Activated CD8-positive, alpha-beta T cell treated with anti-CD3 and anti-CD28 coated beads, Interleukin-2, amount 10 ng/mL, durations not matched to agents 7 days and 5 days (primary cell): ENCODE data around the gene AUP1. TPM values are rescaled to one million over a fixed set of nuclear protein-coding genes. Genes with fewer than 3 reads are reported as not detected.

ENCODE experiments used
- ATAC-seq: fragments of 150-1000 bp; cut with Tn5 transposase; one replicate; pipeline ENCODE4 v1.10.0; 2021; ENCODE audit warnings: moderate library complexity
- CTCF ChIA-PET: fragments of 350-600 bp; sonication (Branson Sonifier 250); formaldehyde crosslinking; loops from one replicate; lab custom pipeline; 2021; ENCODE audit warnings: antibody characterized with exemption; lab: Charles Lee
- POLR2A ChIA-PET: fragments of 350-600 bp; sonication (Branson Sonifier 250); formaldehyde crosslinking; loops from one replicate; lab custom pipeline; 2021; ENCODE audit warnings: antibody characterized with exemption; lab: Charles Lee
- DNase-seq: peaks from one replicate; pipeline ENCODE4 v3.0.0-alpha.2; 2020
- H3K27ac Mint-ChIP-seq: one replicate; pipeline ENCODE4 v1.8.0; 2021; ENCODE audit warnings: mild to moderate bottlenecking, mixed read lengths
- H3K27me3 Mint-ChIP-seq: one replicate; pipeline ENCODE4 v1.8.0; 2021; ENCODE audit warnings: low read depth, mixed read lengths
- H3K36me3 Mint-ChIP-seq: one replicate; pipeline ENCODE4 v1.8.0; 2021; ENCODE audit warnings: low read depth, mixed read lengths
- H3K4me1 Mint-ChIP-seq: one replicate; pipeline ENCODE4 v1.8.0; 2021; ENCODE audit warnings: low read depth, mixed read lengths
- H3K4me3 Mint-ChIP-seq: one replicate; pipeline ENCODE4 v1.8.0; 2021; ENCODE audit warnings: mild to moderate bottlenecking, mixed read lengths
- H3K9me3 Mint-ChIP-seq: one replicate; pipeline ENCODE4 v1.8.0; 2022; ENCODE audit warnings: mixed read lengths; ENCODE audit not compliant: insufficient read depth
- total RNA-seq, 2 experiments: library from RNA; stranded (reverse); gene quantifications; one replicate each; pipeline ENCODE4 v1.2.3, GENCODE V29; 2021

The AUP1 gene
- total RNA-seq, 2 experiments from 2014 or later, result 119 to 123 TPM

DNA sequence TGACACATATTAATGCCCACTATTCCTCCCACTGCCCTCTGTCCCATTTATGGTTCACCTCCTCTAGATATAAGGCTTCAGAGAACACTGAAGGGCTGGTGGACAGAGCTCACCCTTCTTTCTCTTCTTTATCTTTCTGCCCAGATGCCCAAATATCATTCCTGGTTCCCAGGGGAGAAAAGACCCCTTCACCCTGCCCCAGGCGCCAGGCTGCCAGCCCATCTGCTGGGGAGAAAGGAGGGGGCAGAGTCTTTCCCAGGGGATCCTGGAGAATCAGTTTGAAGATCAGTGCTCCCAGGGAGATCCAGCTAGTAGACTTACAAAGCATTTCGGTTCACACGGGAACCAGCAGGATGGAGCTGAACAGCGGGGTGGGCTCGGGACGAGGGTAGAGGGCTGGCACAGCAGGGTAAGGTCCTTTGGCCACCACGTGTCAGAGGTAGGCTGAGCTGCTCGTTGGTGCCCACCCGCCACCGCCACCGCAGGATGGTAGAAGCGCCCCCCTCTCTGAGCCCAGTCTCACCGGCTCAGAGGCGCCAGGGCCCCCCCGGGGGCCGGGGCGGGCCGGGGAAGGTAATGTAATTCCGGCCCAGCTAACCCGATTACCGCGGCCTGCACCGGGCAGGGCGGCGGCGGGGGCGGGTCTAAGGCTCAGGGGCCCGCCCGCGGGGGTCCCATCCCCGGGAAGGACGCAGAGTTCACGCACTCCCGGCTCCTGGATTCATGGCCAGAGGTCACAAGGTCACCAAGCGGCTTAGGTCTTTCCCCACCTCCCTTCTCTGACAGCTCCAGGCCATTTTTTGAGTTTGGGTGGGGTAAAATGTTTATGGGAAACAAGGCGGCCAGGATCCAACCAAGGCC lies 16.5 kb downstream of the AUP1 start:
- DNase-seq, result no peak
- ATAC-seq, result no peak
- ChIA-PET CTCF (interaction anchor here (0.7 to 1.7 kb wide), 4 partner anchors 10 to 75 kb away, joined by 3 to 5 read pairs (median 4); no protein-coding TSS in a partner anchor), POLR2A (interaction anchor here (1.0 to 1.7 kb wide), 2 partner anchors 17 to 32 kb away, joined by 4 read pairs; partner anchors contain the start of genes AUP1 and HTRA2)
- no peaks in the 10 kb centered on the region for H3K9me3 Mint-ChIP-seq
- no peak overlapping the region for H3K4me3 Mint-ChIP-seq
- H3K27ac Mint-ChIP-seq, result no peak overlapping the region
- H3K27me3 Mint-ChIP-seq, result peaks cover 69% of the 10 kb centered on the region
- peaks cover 6% of the 10 kb centered on the region for H3K36me3 Mint-ChIP-seq
- peaks cover 35% of the 10 kb centered on the region for H3K4me1 Mint-ChIP-seq

DNA sequence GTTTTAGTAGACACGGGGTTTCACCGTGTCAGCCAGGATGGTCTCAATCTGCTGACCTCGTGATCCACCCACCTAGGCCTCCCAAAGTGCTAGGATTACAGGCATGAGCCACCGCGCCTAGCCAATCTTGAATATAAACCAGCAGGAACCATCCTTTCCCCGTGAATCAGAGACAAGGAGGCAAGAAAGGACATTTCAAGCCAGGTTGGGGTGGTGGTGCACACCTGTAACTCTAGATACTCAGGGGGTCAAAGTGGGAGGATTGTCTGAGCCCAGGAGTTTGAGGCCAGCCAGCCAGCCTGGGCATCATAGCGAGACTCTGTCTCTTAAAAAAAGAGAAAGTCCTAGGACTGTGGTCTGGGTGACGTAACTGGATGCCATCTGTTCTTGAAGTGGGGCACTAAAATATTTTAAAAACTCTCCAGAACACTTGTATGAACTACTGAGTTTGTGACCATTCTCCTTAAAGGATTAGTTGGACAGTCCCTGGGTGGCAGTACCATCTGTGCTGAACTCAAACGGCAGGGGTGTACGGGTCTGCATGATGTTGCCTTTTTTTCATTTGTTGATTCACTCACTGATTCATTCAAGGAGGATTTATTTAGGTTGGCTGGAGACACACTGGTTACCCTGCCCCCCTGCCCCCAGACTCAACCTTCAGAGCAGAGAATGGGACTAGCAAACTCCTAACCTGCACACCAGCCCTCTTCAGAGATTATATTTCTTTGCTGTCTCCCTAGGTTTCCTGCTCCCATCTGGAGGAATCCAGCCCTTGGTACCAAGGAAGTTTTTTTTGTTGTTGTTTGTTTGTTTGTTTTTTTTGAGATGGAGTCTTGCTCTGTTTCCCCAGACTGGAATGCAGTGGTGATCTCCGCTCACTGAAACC lies 18.2 kb downstream of the AUP1 start:
- H3K9me3 Mint-ChIP-seq, result no peaks in the 10 kb centered on the region
- DNase-seq (no peak), ATAC-seq (no peak)
- peaks cover 17% of the 10 kb centered on the region for H3K36me3 Mint-ChIP-seq
- peaks cover 40% of the 10 kb centered on the region for H3K4me1 Mint-ChIP-seq
- H3K4me3 Mint-ChIP-seq, result no peak overlapping the region
- no peak overlapping the region for H3K27ac Mint-ChIP-seq
- POLR2A ChIA-PET, result interaction anchor here (1.5 kb wide), 1 partner anchor 18 kb away, joined by 6 read pairs; the partner anchor contains the start of genes AUP1 and HTRA2
- CTCF ChIA-PET, result interaction anchor here (1.2 to 5.1 kb wide), 4 partner anchors 11 to 77 kb away, joined by 4 to 43 read pairs (median 4); no protein-coding TSS in a partner anchor
- H3K27me3 Mint-ChIP-seq, result peaks cover 55% of the 10 kb centered on the region

- no peak overlapping the region for H3K27ac Mint-ChIP-seq
- ATAC-seq (no peak), DNase-seq (no peak)
- H3K36me3 Mint-ChIP-seq, result peaks cover 23% of the 10 kb centered on the region
- no peak overlapping the region for H3K4me3 Mint-ChIP-seq
- H3K9me3 Mint-ChIP-seq, result no peaks in the 10 kb centered on the region
- peaks cover 43% of the 10 kb centered on the region for H3K4me1 Mint-ChIP-seq
- peaks cover 48% of the 10 kb centered on the region for H3K27me3 Mint-ChIP-seq
- ChIA-PET POLR2A (interaction anchor here (1.2 to 1.5 kb wide), 4 partner anchors 9 to 29 kb away, joined by 3 to 6 read pairs (median 4); partner anchors contain the start of genes AUP1, HTRA2 and LBX2), CTCF (interaction anchor here (1.2 to 5.1 kb wide), 5 partner anchors 12 to 77 kb away, joined by 4 to 43 read pairs (median 4); partner anchors contain the start of genes AUP1, CCDC142, HTRA2 and TTC31)
These were observed 19.2 kb downstream of the AUP1 start for GRCh38 chr2:74510272-74510671.

DNA sequence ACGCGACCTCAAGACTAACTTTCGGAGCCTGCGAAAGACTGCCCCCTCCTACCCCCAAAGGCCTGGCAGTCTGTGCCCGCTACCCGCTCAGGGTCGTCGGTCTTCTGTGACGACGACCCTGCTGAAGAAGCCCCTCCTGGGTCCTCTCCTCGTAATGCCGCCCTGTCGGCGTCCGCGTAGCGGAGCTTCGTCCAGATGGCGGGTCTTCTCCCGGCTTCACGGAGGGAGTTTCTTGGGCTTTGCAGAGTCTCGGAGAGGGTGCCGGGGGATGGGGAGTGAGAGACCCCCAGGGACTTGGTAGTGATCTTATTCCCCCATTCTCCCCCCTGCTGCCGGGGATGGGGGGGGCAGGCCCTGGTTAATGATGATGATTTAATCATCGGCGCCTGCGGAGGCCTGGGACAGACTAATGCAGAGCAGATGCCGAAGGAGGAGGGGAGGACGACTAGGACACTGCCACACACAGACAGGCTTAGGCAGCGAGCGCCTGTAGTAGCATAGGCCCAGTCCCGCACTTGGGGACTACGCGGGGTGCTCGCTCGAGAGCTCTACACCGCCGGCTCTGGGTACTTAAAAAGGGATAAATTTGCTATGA lies 21.5 kb downstream of the AUP1 start:
- peaks cover 52% of the 10 kb centered on the region for H3K4me1 Mint-ChIP-seq
- ChIA-PET CTCF (interaction anchor here (0.8 to 5.1 kb wide), 9 partner anchors 9 to 79 kb away, joined by 3 to 43 read pairs (median 5); partner anchors contain the start of genes AUP1 and HTRA2), POLR2A (interaction anchor here (1.1 to 3.3 kb wide), 4 partner anchors 18 to 77 kb away, joined by 3 to 17 read pairs (median 4); partner anchors contain the start of genes AUP1, DQX1 and HTRA2)
- peaks cover 36% of the 10 kb centered on the region for H3K27me3 Mint-ChIP-seq
- ATAC-seq, result no peak
- H3K9me3 Mint-ChIP-seq, result no peaks in the 10 kb centered on the region
- peaks cover 38% of the 10 kb centered on the region for H3K36me3 Mint-ChIP-seq
- peak overlapping the region; percentile 100 for H3K27ac Mint-ChIP-seq
- no peak for DNase-seq
- H3K4me3 Mint-ChIP-seq, result peak overlapping the region; percentile 100

- POLR2A ChIA-PET, result interaction anchor here (0.9 to 3.3 kb wide), 7 partner anchors 8 to 82 kb away, joined by 3 to 17 read pairs (median 4); partner anchors contain the start of genes AUP1, HTRA2, TLX2 and WBP1
- Mint-ChIP-seq H3K4me3 (peak within 1 kb of the TSS; percentile 100), H3K9me3 (no peaks in the 10 kb centered on the region), H3K27ac (peak within 1 kb of the TSS; percentile 100), H3K4me1 (peaks cover 55% of the 10 kb centered on the region), H3K27me3 (peaks cover 35% of the 10 kb centered on the region), H3K36me3 (peaks cover 41% of the 10 kb centered on the region)
- DNase-seq (peak; percentile 99), ATAC-seq (peak; percentile 90)
- CTCF ChIA-PET, result interaction anchor here (0.7 to 5.1 kb wide), 11 partner anchors 9 to 80 kb away, joined by 3 to 43 read pairs (median 4); partner anchors contain the start of genes AUP1 and HTRA2
These were observed 22.2 kb downstream of the AUP1 start, which contains the start of gene PCGF1 for GRCh38 chr2:74507145-74507925. TSS of gene PCGF1 (minus strand) at chr2:74507695. CDS start at chr2:74507668, 27 bp downstream.

GRCh38 chr2:74505448-74506246 lies 23.9 kb downstream of the AUP1 start:
- H3K27me3 Mint-ChIP-seq, result peaks cover 35% of the 10 kb centered on the region
- peaks cover 43% of the 10 kb centered on the region for H3K36me3 Mint-ChIP-seq
- no peaks in the 10 kb centered on the region for H3K9me3 Mint-ChIP-seq
- H3K4me1 Mint-ChIP-seq, result peaks cover 63% of the 10 kb centered on the region
- ChIA-PET POLR2A (interaction anchor here (1.1 to 3.3 kb wide), 3 partner anchors 10 to 24 kb away, joined by 3 to 17 read pairs (median 6); partner anchors contain the start of genes AUP1, HTRA2 and TLX2), CTCF (interaction anchor here (2.4 to 5.1 kb wide), 3 partner anchors 27 to 81 kb away, joined by 21 to 43 read pairs (median 23); no protein-coding TSS in a partner anchor)
- DNase-seq (no peak), ATAC-seq (no peak)
- H3K4me3 Mint-ChIP-seq, result no peak overlapping the region
- H3K27ac Mint-ChIP-seq, result no peak overlapping the region

GRCh38 chr2:74504591-74504990 lies 24.9 kb downstream of the AUP1 start:
- Mint-ChIP-seq H3K4me3 (peak overlapping the region; percentile 4), H3K27ac (no peak overlapping the region), H3K4me1 (peaks cover 67% of the 10 kb centered on the region), H3K27me3 (peaks cover 37% of the 10 kb centered on the region), H3K36me3 (peaks cover 43% of the 10 kb centered on the region), H3K9me3 (no peaks in the 10 kb centered on the region)
- DNase-seq (no peak), ATAC-seq (no peak)
- ChIA-PET CTCF (interaction anchor here (1.0 to 6.4 kb wide), 5 partner anchors 10 to 84 kb away, joined by 3 to 28 read pairs (median 6); partner anchors contain the start of genes AUP1 and HTRA2), POLR2A (interaction anchor here (1.0 to 1.8 kb wide), 4 partner anchors 9 to 47 kb away, joined by 3 to 6 read pairs (median 4); partner anchors contain the start of gene WBP1)

GRCh38 chr2:74503506-74504475 lies 25.7 kb downstream of the AUP1 start:
- no peak for ATAC-seq
- no peak for DNase-seq
- peaks cover 72% of the 10 kb centered on the region for H3K4me1 Mint-ChIP-seq
- peak overlapping the region; percentile 79 for H3K4me3 Mint-ChIP-seq
- H3K9me3 Mint-ChIP-seq, result no peaks in the 10 kb centered on the region
- peak overlapping the region; percentile 69 for H3K27ac Mint-ChIP-seq
- POLR2A ChIA-PET, result interaction anchor here (0.6 to 1.8 kb wide), 9 partner anchors 9 to 46 kb away, joined by 3 to 6 read pairs (median 3); partner anchors contain the start of genes AUP1 and WBP1
- H3K27me3 Mint-ChIP-seq, result peaks cover 40% of the 10 kb centered on the region
- H3K36me3 Mint-ChIP-seq, result peaks cover 43% of the 10 kb centered on the region
- CTCF ChIA-PET, result interaction anchor here (1.0 to 6.4 kb wide), 10 partner anchors 9 to 85 kb away, joined by 3 to 28 read pairs (median 5); partner anchors contain the start of genes AUP1, CCDC142, DQX1 and HTRA2
